GM19193 (cell line): ENCODE results near the gene DACT2.

ENCODE experiments used
- POLR2A ChIP-seq: IDR thresholded peaks from 4 replicates; pipeline ENCODE4 v1.6.1; 2011; ENCODE audit not compliant: insufficient read depth, insufficient read length; ENCODE audit errors: extremely low read depth

Gene DACT2

DNA sequence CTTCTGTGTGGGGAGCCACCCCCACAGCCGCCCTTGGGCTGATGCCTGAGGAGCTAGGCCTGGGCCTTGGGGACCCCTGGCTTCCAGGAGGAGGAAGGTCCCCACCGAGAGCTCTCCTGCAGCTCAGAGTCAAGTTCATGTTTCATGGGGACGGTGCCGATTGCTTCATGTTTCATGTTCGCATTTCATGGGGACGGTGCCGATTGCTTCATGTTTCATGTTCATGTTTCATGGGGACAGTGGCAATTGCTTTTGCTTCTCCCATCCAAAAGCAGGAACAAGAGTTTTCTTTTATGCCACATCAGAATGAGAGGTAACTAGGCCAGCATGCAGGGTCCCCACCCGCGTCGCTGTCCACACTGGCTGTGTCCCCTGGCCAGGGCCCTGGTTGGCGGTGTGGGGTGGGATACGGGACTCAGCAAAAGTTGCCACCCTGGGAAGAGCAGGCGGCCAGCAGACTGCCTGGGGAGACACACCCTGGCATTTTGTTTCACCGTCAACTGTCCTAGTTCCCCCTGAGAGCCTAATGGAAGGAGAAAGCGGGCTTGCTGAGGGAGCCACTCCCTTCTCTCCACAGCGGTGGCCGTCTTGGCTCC lies 46.0 kb downstream of the DACT2 start:
- no peak for TF ChIP-seq POLR2A

DNA sequence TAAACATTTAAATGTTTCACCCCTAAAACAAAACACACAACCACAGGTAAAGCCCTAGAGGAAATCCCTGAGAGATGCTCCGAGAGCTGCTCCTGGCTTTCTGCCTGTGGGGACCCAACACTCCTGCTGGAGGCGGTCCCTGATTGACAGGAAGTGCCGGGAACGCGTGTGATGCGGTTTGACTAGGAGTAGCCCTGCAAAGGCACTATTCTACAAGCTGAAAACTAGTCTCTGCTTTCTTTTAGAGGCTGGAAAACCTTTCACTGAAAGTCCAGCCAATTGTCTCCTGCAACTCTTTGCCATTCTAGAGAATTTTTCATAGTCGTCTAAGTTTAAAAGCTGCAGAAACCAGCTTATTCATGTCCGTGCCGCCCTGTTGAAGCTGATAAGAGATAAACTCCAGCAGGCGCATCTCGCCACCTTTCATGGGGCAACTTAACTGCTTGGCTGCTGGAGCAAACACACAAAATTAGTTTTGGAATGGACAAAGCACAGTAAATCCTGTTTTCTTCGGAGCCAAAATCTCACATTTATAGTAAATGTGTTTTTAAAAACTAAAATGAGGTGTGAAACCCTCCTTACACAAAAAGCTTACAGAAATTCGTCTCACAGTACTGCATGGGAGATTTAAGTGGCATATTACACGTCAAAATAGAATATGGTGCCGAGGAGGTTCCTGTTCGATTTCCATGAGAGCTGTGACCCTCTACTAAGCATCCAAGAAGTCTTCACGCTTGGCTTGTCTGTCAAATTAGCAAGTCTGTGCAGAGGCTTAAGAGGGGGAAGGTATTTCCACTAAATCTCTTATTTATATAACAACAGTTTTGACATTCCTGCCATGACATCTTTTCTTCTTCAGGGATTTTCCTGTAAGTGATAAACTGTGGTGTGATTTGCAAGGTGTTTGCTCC lies 46.9 kb downstream of the DACT2 start:
- TF ChIP-seq POLR2A = no peak

- no peak for TF ChIP-seq POLR2A
These were observed 49.1 kb downstream of the DACT2 start for GRCh38 chr6:168270274-168271172.

- TF ChIP-seq POLR2A = no peak
These were observed 49.9 kb downstream of the DACT2 start for GRCh38 chr6:168269455-168270243.

DNA sequence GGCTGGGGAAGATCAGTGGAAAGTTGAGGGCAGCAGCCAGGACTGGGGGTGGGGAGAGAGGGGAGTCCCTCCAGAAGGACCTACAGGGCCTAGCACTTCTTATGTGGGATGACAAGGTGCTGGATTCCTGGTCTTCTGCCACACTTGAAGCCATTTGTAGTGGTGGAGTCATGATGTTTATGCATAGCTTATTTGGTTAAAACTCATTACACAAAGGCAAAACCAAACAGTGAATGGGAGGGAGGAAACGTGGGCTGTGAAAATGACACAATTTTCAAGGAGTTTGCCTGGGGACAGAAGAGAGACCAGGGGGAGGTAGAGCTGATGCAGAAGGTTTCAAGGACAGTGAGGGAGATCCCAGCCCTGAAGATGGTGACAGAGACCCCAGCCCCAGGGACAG lies 50.8 kb downstream of the DACT2 start:
- no peak for TF ChIP-seq POLR2A

DNA sequence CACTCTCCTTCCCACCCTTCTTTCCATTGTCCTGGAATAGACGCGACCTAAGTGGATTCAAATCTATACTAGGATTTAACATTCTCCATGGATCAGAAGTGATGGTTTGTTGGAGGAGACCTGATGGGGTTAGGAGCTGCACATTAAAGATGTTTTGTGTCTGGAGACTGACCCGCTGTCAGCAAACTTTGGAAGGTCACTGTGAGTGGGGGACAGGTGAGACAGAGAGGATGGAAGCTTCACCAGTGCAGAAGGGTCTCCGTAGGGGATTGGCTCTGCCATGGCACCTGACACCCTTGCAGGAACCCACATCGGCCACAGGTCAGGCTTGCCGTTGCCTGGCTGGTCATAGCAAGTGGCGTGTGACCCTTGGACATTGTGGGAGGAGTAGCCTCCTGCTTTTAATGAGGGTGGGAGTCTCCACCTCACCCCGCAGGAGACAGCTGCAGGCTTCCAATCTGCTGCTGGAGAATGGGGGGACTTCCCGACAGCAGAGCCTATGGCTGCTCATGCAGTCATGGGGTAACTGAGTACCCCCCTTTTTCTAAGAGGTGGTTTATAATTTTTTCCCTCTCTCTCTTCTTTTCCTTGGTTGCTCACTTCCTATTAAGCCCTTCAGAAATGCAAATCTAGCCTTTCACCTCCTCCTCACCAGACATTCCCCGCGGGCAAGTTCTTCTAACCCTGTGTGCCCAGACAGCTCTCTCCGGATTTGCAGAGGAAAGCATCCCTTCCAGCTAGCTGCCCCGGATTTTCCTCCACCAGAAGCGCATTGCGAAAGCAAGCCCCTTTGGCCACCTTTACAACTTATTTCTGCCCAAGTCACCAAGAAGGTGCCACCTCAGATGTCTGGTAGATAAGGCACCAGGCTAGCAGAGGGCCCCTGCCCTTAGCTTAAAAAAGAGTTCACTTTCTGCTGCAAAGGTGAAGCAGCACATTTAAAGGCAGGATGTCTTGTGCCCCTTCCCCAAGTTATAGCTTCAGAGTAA lies 53.5 kb downstream of the DACT2 start:
- TF ChIP-seq POLR2A = no peak

- no peak for TF ChIP-seq POLR2A
These were observed 54.2 kb downstream of the DACT2 start for GRCh38 chr6:168265394-168265793.

- TF ChIP-seq POLR2A = no peak
These were observed 54.8 kb downstream of the DACT2 start for GRCh38 chr6:168264593-168265335.

DNA sequence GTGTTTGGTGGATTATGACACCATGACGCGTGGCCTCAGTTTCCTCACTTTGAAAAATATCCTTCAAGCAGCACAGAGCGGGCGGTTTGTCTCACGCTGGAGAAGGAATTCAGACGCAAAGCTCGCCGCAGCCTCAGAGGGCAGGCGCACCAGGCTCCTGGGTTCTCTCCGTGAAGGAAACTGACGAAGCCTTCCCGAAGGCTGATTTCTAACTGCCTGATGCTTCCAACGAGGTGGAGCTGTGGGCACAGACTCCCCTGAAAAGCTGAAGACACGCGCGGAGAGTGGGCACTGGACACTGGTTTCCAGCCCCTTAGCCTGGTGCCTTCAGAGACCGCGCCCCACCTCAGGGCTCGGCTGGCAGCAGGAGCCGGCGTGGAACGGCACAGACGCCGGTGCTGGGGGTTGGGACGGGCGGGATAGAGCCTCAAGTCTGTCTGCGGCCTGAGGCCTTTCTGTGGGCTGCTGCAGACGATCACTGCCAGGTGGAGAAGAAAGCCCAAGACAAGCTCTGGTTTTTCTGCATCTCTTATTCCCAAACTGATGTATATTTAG lies 56.1 kb downstream of the DACT2 start:
- TF ChIP-seq POLR2A = no peak

GRCh38 chr6:168261234-168261633 lies 58.3 kb downstream of the DACT2 start:
- TF ChIP-seq POLR2A = no peak

DNA sequence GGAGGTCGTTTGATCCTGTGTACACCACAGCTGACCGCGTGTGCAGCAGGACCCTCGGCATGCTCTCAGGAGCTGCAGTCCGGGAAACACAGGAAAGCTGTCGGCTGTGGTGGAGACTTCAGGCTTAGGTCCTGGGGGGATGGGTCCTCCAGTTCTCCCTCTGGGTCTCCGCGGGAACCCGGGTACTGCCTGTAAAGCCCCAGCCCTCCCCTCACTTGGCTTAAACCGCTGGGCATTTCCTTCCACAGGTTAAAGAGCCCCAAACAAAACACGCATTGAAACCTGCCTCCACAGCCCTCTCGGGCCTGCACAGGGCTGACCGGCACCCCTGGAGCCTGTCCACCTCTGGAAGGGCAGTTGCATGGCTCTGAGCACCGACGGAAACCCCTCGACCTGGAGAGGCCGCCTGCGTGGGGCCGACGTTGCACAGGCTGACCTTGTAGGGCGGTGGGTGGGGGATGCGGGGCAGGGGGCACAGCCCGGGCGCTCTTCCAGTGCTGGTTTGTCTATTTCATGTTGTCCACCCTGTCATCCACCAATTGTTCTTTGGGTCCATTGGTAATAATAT lies 59.1 kb downstream of the DACT2 start:
- no peak for TF ChIP-seq POLR2A

GRCh38 chr6:168258795-168259194 lies 60.8 kb downstream of the DACT2 start:
- TF ChIP-seq POLR2A = no peak
